ENCODE measurements around the gene ACBD7.

The ACBD7 gene

DNA sequence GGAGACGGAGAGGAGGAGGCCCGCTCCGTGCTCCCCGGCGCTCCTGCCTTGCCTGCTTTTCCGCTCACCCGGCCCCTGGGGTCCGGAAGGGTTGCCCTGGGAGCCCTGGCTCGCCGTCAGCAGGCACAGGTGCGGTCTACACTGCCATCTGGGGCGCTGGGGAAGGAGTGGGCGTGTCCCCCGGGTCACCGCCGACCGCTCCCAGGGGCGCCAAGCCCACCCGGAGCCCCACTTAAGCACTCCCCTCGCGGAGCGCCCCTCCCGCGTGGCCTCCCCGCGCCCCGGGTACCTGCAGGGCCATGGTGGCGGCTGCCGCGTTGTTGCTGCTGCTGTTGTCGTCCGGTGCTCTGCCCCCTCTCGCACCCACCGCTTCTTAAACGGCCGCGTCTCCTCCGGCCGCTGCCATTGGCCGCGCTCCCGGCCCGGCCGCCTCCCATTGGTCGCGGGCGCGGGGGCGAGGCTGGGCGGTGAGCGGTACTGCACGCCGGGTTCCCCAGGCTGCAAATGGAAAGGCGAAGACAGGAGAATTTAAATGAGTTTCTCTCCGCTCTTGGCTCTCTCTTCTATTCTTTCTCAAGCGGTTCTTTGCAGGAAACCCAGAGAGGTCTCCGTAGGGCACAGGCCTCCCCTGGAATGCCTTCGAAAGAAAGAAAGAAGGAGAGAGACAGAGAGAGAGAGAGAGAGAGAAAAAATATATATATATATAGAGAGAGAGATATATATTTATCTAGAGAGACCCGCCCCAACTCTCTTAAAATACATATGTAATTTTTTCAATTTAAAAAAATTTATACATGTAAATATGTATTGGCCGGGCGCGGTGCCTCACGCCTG, at the start of gene ACBD7:
Gene ACBD7, minus strand, starts transcription at position 349 of the 834 bp plus-strand sequence. Its CDS starts 48 bp downstream, at position 301.
- peak; percentile 84 for DNase-seq (ENCODE audit: low read depth)

DNA sequence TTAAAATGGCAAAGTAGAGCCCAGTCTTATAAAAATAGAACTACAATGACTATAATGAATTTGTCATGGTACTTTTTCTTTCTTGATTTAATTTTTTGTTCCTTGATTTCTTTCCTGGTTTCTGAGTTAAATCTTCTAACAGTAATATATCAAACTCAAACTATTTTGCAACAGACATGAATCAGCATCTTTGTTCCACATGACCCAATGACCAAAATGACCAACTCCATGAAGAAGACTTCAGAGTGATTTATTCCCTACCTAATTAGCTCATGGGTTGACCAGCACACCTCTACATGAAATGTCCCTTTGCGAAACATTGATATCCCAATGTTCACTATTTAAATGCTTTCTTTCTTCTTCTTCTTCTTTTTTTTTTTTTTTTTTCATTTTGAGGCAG, 49.1 kb upstream of the ACBD7 start:
- no peak for DNase-seq (ENCODE audit: low read depth)

- DNase-seq (ENCODE audit: low read depth), result no peak
These were observed 48.4 kb upstream of the ACBD7 start for GRCh38 chr10:15137036-15137359.

DNA sequence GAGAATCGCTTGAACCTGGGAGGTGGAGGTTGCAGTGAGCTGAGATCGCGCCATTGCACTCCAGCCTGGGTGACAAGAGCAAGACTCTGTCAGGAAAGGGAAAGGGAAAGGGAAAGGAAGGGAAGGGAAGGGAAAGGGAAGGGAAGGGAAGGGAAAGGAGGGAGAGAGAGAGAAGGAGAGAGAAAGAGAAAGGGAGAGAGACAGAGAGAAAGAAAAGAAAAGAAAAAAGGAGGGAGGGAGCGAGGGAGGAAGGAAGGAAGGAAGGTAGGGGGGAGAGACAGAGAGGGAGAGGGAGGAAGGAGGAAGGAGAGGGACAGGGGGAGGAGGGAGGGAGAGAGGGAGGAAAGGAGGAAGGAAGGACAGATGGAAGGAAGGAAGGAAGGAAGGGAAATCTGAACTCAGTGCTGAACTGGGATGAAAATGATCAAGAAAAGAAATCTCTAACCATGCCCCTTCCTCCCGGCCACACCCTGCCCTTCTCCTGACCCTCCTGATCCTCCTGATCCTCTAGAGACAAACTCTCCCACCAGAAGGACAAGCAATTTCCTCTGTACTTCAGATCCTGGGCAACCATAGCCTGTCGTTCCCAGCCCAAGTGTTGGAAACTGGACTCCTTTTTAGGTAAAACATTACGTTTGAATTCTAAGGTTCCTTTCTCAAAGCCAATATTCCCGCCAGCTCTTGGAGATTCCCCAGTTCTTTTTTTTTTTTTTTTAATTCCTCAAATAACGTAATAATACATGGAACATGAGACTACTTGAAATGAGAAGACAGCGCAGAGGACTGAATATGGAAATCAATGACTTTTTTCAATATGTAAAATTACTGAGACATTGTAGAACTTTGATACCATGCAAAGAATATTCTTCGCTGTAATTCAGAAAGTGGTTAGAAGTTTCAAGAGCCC, 47.8 kb upstream of the ACBD7 start:
- no peak for DNase-seq (ENCODE audit: low read depth)

- DNase-seq (ENCODE audit: low read depth), result no peak
These were observed 42.8 kb upstream of the ACBD7 start for GRCh38 chr10:15131330-15131729.

GRCh38 chr10:15124908-15125307, 36.3 kb upstream of the ACBD7 start:
- DNase-seq (ENCODE audit: low read depth), result no peak

GRCh38 chr10:15124190-15124589, 35.6 kb upstream of the ACBD7 start:
- no peak for DNase-seq (ENCODE audit: low read depth)

DNA sequence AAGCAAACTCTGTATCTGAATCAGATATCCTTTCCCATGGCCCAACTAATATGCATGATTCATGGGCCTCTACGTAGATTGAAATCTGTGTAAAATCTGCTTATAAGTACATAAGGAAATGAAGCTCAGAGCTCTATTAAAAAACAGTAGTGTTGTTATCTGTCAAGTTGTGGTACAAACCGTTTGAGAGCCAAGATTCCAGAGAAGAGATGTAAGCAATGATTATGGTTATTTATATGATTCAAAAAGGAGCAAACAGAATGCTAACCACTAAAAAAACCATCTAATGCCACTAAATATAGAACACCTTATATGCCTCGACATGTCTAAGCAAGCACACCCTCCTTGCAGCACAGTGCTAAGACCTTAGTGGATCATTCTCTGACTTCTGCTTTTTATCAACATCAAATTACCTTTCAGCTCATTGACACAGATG, 35.2 kb upstream of the ACBD7 start:
- peak; percentile 77 for DNase-seq (ENCODE audit: low read depth)

DNA sequence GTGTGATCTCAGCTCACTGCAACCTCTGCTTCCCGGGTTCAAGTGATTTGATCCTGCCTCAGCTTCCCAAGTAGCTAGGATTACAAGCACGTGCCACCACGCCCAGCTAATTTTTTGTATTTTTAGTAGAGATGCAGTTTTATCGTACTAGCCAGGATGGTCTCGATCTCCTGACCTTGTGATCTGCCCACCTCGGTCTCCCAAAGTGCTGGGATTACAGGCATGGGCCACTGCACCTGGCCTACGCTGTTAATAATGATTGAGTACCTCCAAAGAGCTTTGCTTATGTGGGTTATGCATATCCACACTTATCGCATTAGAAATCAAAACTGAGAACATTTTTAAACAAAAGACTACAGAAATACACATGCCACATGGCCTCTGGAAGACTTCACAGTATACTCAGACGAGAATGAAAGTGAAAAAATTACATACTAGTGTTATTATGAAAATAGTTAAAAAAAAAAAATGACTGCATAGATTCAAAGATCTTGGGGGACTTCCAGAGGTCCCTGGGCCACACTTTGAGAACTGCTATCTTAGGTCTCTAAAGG, 34.0 kb upstream of the ACBD7 start:
- DNase-seq (ENCODE audit: low read depth), result no peak

- peak; percentile 47 for DNase-seq (ENCODE audit: low read depth)
These were observed 33.1 kb upstream of the ACBD7 start for GRCh38 chr10:15121707-15122106.

DNA sequence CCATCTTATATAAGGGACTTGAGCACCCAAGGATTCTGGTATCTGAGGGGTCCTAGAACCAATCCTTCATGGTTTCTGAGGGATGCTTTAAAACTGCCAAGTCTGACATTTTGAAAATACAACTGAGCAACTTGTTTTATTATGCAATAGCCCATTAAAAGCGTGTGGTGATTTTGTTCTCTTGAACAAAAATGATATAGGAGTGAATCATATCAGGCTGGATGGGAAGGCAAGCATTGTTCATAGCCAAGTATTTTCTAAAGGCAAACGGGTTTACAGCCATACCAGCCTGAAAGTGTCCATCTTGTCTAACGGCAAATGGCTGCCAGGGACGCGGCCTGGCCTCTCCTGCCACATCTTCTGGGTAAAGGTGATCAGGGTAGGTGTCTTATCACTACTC, 31.9 kb upstream of the ACBD7 start:
- peak; percentile 77 for DNase-seq (ENCODE audit: low read depth)

GRCh38 chr10:15118615-15119014, 30.0 kb upstream of the ACBD7 start:
- no peak for DNase-seq (ENCODE audit: low read depth)

DNA sequence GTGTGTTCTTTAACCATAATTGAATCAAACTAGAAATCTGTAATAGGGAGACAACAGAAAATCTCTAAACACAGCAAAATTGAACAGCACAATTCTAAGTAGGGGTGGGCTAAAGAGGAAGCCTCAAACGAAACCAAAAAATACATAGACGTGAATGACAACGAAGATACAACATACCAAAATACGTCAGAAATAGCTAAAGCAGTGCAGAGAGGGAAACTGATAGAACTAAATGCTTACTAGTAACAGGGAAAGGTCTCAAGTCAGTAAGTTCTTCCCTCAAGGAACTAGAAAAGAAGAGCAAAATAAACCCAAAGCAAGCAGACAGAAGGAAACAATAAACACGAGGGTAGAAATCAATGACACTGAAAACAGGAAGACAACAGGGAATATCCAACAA, 27.6 kb upstream of the ACBD7 start:
- DNase-seq (ENCODE audit: low read depth), result no peak

- DNase-seq (ENCODE audit: low read depth), result no peak
These were observed 25.2 kb upstream of the ACBD7 start for GRCh38 chr10:15113766-15114165.

- DNase-seq (ENCODE audit: low read depth), result no peak
These were observed 24.1 kb upstream of the ACBD7 start for GRCh38 chr10:15112657-15113056.

DNA sequence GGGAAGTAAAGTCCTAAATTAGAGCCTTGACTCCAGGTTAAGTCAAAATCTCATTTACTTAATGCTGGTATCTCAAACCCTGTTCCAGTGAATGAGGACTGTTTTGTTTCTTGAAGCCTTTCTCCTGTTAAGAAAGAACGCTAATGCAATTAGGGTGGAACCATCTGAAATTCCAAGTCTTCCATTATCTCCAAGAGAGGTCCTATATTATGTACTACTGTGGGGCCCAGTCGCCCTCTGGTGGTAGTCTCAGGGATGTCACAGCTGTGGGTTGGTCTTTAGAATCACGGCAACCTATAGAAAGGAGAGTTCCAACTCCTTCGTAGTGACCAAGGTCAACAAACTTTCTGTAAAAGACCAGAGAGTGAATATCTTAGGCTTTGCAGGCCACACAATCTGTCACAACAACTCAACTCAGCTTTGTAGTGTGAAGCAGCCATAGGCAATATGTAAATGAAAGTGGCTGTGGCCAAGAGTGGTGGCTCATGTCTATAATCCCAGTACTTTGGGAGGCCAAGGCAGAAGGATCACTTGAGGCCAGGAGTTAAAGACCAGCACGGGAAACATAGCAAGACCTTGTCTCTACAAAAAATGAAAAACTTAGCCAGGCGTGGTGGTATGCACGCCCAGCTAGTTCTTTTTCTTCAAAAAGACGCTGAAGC, 17.9 kb upstream of the ACBD7 start:
- DNase-seq (ENCODE audit: low read depth), result peak; percentile 79

DNA sequence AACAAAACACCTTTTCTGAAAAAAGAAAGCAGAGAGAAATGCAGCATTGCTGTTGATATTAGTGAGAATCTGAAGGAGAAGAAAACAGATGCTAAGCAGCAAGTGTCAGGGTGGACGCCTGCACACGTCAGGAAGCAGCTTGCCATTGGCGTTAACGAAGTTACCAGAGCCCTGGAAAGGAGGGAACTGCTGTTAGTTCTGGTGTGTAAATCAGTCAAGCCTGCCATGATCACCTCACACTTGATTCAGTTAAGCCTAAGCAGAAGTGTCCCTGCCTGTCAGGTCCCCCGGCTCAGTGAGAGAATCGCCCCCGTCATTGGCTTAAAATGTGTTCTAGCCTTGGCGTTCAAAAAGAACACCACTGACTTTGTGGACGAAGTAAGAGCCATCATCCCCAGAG, 14.9 kb upstream of the ACBD7 start:
- DNase-seq (ENCODE audit: low read depth), result no peak

DNA sequence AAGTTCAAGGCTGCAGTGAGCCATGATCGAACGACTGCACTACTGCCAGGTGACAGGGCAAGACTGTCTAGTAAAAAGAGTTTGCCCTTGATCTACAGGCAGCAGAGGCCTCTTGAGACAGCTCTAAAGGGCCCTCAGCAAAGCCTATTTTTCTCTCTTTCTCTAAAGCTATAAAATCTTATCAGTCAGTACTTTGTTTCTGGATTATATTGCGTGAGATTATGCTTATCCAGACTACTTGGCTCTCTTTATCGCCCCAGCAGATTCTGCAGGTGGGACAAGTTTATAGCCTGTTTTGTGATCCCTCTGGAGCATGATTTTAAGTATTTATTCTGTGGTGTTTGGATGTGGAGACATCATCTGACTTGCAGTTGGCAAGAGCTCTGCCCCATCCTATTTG, 11.3 kb upstream of the ACBD7 start:
- DNase-seq (ENCODE audit: low read depth), result no peak

DNA sequence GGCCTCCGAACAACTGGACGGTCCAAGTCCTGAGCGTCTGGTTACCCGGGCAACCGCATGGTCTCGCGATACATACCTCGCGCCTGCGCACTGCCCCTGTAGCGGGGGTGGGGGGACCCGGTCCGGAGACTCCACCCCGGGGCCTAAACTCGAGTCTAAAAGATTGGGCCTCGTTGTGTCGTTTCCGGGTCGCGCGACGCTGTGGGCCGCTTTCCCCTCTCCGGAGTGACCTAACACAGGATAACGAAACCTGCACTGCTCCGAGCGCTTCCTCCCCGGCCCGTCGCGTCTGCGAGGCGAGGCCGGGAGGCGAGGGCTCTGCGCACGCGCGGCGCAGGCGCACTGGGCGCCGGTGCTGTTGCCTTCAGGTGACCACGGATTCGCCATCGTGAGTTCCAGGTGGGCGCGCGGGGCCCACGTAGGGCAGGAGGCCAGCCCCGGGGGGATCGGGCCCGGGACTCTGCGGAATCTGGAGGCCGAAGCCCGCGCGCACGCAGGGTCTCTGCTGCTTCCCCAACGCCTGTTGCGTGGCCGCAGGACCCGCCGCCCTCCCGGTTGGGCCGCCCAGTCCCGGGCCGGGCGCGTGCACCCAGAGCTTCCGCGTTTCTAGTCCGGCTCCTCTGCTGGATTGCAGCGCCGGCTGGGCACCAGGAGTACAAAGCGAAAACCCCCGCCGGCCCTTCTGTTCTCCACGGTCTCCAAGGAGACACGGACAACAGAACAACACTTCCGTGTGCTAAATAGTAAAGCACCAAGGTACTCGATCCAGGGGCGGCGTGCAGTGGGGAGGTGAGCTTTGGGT, 8.6 kb upstream of the ACBD7 start, which contains the start of gene RPP38:
Gene RPP38, plus strand, starts transcription at position 345 of the 802 bp plus-strand sequence. CDS start 5,960 bp downstream, outside the sequence.
- DNase-seq (ENCODE audit: low read depth), result peak; percentile 98

- no peak for DNase-seq (ENCODE audit: low read depth)
These were observed 8.1 kb upstream of the ACBD7 start for GRCh38 chr10:15096661-15097010.

DNA sequence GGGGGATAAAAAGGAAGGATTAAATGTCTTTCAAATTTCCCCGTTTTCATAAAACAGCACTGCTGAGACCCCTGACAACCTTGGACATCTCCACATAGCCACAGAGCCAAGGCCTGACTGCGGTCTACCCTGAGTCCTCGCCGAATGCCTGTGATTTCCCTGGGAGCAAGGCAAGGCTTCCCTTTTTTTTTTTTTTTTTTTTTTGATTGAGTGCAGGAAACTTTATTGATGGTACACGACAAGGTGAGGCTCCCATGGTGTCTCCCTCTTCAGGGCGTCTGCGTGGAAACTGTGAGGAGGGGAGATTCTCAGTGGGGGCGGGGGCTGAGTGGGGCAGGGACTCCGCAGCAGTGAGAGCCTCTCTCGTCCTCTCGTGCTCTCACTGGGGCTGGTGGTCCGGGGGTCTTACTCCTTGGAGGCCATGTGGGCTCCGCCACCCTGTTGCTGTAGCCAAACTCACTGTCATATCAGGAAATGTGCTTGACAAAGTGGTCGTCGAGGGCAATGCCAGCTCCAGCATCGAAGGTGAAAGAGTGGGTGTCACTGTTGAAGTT, 4.4 kb upstream of the ACBD7 start:
- no peak for DNase-seq (ENCODE audit: low read depth)
